Subcutaneous adipose tissue (tissue), 4 donors: Measurements from ENCODE around the gene ADAMTS3. TPM values are rescaled to one million over a fixed set of nuclear protein-coding genes. Genes with fewer than 3 reads are reported as not detected.

Source experiments
- CTCF ChIP-seq: fragments of 450-650 bp; IDR thresholded peaks from one replicate; pipeline ENCODE4 v1.5.1; 2016; ENCODE audit warnings: low read depth, mild to moderate bottlenecking, control low read depth, antibody characterized with exemption, moderate library complexity
- total RNA-seq, 4 donors: library from RNA; depleted of rRNA; stranded (reverse); fragments of >200 nt; gene quantifications; one replicate each; pipeline ENCODE4 v1.1.0, GENCODE V29; 2016

ADAMTS3 gene
- 1 to 10 TPM; 1.3 to 4.4 (median 1.8) TPM for total RNA-seq

DNA sequence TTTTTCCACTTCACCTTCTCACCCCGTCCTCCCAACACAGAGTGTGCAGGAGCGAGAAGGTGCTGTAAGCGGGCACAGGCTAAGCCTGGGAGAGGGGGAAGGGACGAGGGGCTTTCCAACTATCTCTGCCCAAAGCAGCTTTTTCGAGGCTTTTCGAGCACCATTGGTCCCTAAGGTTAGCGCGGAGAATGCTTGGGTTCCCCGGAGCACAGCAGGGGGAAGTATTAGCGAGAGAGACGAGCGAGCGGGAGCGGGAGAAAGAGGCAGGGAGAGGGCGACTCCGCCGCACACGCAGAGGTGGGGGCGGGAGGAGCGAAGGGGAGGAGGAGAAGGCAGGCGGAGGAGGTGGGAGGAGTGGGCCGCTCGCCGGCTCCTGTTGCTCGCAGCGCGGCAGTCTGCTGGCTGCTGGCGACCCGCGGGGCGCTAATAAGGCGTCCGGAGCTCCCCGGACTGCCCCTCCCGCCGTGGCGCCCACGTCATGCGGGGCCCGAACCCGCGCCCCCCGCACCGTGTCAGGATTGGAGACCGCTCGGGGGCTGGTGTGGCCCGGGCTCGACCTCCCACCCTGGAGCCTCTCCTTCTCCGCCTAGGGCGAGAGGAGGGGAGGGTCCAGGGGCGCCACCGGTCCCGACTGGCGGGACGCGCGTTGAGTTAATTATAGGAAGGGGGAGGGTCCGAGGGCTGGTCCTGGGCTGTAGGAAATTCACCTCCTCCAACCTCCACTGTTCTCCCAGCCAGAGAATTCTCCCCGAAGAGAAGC, at the start of gene ADAMTS3:
Gene ADAMTS3 (minus strand): TSS at position 263 of the 760 bp plus-strand sequence. CDS start 459 bp downstream, outside the sequence.
- no peak for TF ChIP-seq CTCF

GRCh38 chr4:72613959-72614358, 44.9 kb upstream of the ADAMTS3 start:
- TF ChIP-seq CTCF: no peak

DNA sequence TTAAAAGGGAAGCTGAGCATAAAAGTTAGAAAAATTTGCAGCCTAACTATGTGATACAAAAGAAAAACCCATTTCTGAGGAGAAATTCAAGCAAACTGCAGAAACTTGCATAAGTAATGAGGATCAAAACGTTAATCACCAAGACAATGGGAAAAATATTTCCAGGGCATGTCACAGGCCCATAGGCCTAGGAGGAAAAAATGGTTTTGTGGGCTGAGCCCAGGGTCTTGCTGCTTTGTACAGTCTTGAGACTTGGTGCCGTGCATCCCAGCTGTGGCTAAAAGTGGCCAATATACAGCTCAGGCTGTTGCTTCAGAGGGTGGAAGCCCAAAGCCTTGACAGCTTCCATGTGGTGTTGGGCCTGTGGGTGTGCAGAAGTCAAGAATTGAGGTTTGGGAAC, 37.7 kb upstream of the ADAMTS3 start:
- TF ChIP-seq CTCF: no peak

DNA sequence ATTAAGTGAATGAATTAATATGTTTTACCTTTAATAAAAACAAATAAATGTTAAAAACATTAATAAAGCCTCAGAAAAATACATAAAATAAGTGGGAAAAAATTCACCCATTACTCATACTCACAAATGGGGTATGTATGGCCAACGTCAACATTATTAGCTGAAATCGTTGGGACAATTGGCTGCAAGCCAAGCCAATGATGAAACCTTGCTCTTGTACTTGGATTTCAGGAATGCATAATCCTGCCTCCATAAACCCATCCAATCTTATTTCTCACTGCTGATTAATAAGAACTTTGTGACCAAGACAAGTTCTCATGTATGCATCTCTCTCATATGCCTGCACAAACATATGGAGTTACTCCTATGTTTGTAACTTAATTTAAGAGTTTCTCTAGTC, 35.3 kb upstream of the ADAMTS3 start:
- TF ChIP-seq CTCF: no peak

- no peak for TF ChIP-seq CTCF
Measured at GRCh38 chr4:72602396-72603376, 33.7 kb upstream of the ADAMTS3 start.

GRCh38 chr4:72591547-72592454, 22.8 kb upstream of the ADAMTS3 start:
- no peak for TF ChIP-seq CTCF
